ENCODE results near the gene PRR5L.

PRR5L gene

GRCh38 chr11:36407356-36407755 lies 111.3 kb downstream of the PRR5L start:
- no peak overlapping the region for H3K27ac ChIP-seq (ENCODE audit: low read depth, low read length)
- H3K27me3 ChIP-seq (ENCODE audit: control insufficient read depth, insufficient read depth, low read length), result no peaks in the 10 kb centered on the region
- H3K9ac ChIP-seq (ENCODE audit: low read depth, low read length), result no peak overlapping the region
- no peak overlapping the region for H3K4me3 ChIP-seq (ENCODE audit: low read depth, low read length)
- 0 out of 2 replicates have a peak, but pooled peaks cover 5% of the 10 kb centered on the region for H3K4me1 ChIP-seq (ENCODE audit: control insufficient read depth, insufficient read depth, low read length)
- no peaks in the 10 kb centered on the region for H3K9me3 ChIP-seq (ENCODE audit: control insufficient read depth, insufficient read depth, low read length)
- H3K36me3 ChIP-seq (ENCODE audit: control insufficient read depth, insufficient read depth, low read length), result no peaks in the 10 kb centered on the region

GRCh38 chr11:36408498-36409136 lies 112.5 kb downstream of the PRR5L start:
- H3K36me3 ChIP-seq (ENCODE audit: control insufficient read depth, insufficient read depth, low read length), result no peaks in the 10 kb centered on the region
- no peak overlapping the region for H3K27ac ChIP-seq (ENCODE audit: low read depth, low read length)
- 0 out of 2 replicates have a peak, but pooled peaks cover 5% of the 10 kb centered on the region for H3K4me1 ChIP-seq (ENCODE audit: control insufficient read depth, insufficient read depth, low read length)
- no peaks in the 10 kb centered on the region for H3K9me3 ChIP-seq (ENCODE audit: control insufficient read depth, insufficient read depth, low read length)
- no peaks in the 10 kb centered on the region for H3K27me3 ChIP-seq (ENCODE audit: control insufficient read depth, insufficient read depth, low read length)
- H3K9ac ChIP-seq (ENCODE audit: low read depth, low read length), result no peak overlapping the region
- no peak overlapping the region for H3K4me3 ChIP-seq (ENCODE audit: low read depth, low read length)

GRCh38 chr11:36409152-36409816 lies 113.2 kb downstream of the PRR5L start:
- H3K27me3 ChIP-seq (ENCODE audit: control insufficient read depth, insufficient read depth, low read length), result no peaks in the 10 kb centered on the region
- H3K36me3 ChIP-seq (ENCODE audit: control insufficient read depth, insufficient read depth, low read length), result no peaks in the 10 kb centered on the region
- H3K27ac ChIP-seq (ENCODE audit: low read depth, low read length), result no peak overlapping the region
- H3K4me1 ChIP-seq (ENCODE audit: control insufficient read depth, insufficient read depth, low read length), result 0 out of 2 replicates have a peak, but pooled peaks cover 5% of the 10 kb centered on the region
- H3K9me3 ChIP-seq (ENCODE audit: control insufficient read depth, insufficient read depth, low read length), result no peaks in the 10 kb centered on the region
- no peak overlapping the region for H3K9ac ChIP-seq (ENCODE audit: low read depth, low read length)
- no peak overlapping the region for H3K4me3 ChIP-seq (ENCODE audit: low read depth, low read length)

- no peaks in the 10 kb centered on the region for H3K9me3 ChIP-seq (ENCODE audit: control insufficient read depth, insufficient read depth, low read length)
- H3K4me1 ChIP-seq (ENCODE audit: control insufficient read depth, insufficient read depth, low read length), result 0 out of 2 replicates have a peak, but pooled peaks cover 5% of the 10 kb centered on the region
- H3K9ac ChIP-seq (ENCODE audit: low read depth, low read length), result no peak overlapping the region
- H3K4me3 ChIP-seq (ENCODE audit: low read depth, low read length), result no peak overlapping the region
- H3K27me3 ChIP-seq (ENCODE audit: control insufficient read depth, insufficient read depth, low read length), result no peaks in the 10 kb centered on the region
- H3K27ac ChIP-seq (ENCODE audit: low read depth, low read length), result no peak overlapping the region
- H3K36me3 ChIP-seq (ENCODE audit: control insufficient read depth, insufficient read depth, low read length), result no peaks in the 10 kb centered on the region
Observed at GRCh38 chr11:36411202-36411640, 115.1 kb downstream of the PRR5L start.

GRCh38 chr11:36412781-36413383 lies 116.8 kb downstream of the PRR5L start:
- Histone ChIP-seq H3K27ac (ENCODE audit: low read depth, low read length) (no peak overlapping the region), H3K4me1 (ENCODE audit: control insufficient read depth, insufficient read depth, low read length) (0 out of 2 replicates have a peak, but pooled peaks cover 5% of the 10 kb centered on the region), H3K27me3 (ENCODE audit: control insufficient read depth, insufficient read depth, low read length) (no peaks in the 10 kb centered on the region), H3K36me3 (ENCODE audit: control insufficient read depth, insufficient read depth, low read length) (no peaks in the 10 kb centered on the region), H3K9me3 (ENCODE audit: control insufficient read depth, insufficient read depth, low read length) (no peaks in the 10 kb centered on the region), H3K4me3 (ENCODE audit: low read depth, low read length) (no peak overlapping the region), H3K9ac (ENCODE audit: low read depth, low read length) (no peak overlapping the region)

GRCh38 chr11:36417154-36417553 lies 121.1 kb downstream of the PRR5L start:
- no peak overlapping the region for H3K4me3 ChIP-seq (ENCODE audit: low read depth, low read length)
- H3K27me3 ChIP-seq (ENCODE audit: control insufficient read depth, insufficient read depth, low read length), result no peaks in the 10 kb centered on the region
- no peaks in the 10 kb centered on the region for H3K36me3 ChIP-seq (ENCODE audit: control insufficient read depth, insufficient read depth, low read length)
- H3K27ac ChIP-seq (ENCODE audit: low read depth, low read length), result no peak overlapping the region
- H3K9me3 ChIP-seq (ENCODE audit: control insufficient read depth, insufficient read depth, low read length), result no peaks in the 10 kb centered on the region
- 0 out of 2 replicates have a peak, but pooled peaks cover 4% of the 10 kb centered on the region for H3K4me1 ChIP-seq (ENCODE audit: control insufficient read depth, insufficient read depth, low read length)
- H3K9ac ChIP-seq (ENCODE audit: low read depth, low read length), result no peak overlapping the region

- no peaks in the 10 kb centered on the region for H3K9me3 ChIP-seq (ENCODE audit: control insufficient read depth, insufficient read depth, low read length)
- H3K36me3 ChIP-seq (ENCODE audit: control insufficient read depth, insufficient read depth, low read length), result no peaks in the 10 kb centered on the region
- H3K4me3 ChIP-seq (ENCODE audit: low read depth, low read length), result no peak overlapping the region
- no peaks in the 10 kb centered on the region for H3K27me3 ChIP-seq (ENCODE audit: control insufficient read depth, insufficient read depth, low read length)
- no peak overlapping the region for H3K27ac ChIP-seq (ENCODE audit: low read depth, low read length)
- no peak overlapping the region for H3K9ac ChIP-seq (ENCODE audit: low read depth, low read length)
- H3K4me1 ChIP-seq (ENCODE audit: control insufficient read depth, insufficient read depth, low read length), result 0 out of 2 replicates have a peak, but pooled peaks cover 5% of the 10 kb centered on the region
Observed at GRCh38 chr11:36419791-36420424, 123.8 kb downstream of the PRR5L start.

GRCh38 chr11:36421546-36422155 lies 125.6 kb downstream of the PRR5L start:
- H3K27ac ChIP-seq (ENCODE audit: low read depth, low read length), result no peak overlapping the region

GRCh38 chr11:36425561-36426081 lies 129.5 kb downstream of the PRR5L start:
- H3K27ac ChIP-seq (ENCODE audit: low read depth, low read length), result no peak overlapping the region

More at GRCh38 chr11:36421546-36422155, 125.6 kb downstream of the PRR5L start:
- Histone ChIP-seq H3K9ac (ENCODE audit: low read depth, low read length) (no peak overlapping the region), H3K36me3 (ENCODE audit: control insufficient read depth, insufficient read depth, low read length) (no peaks in the 10 kb centered on the region), H3K9me3 (ENCODE audit: control insufficient read depth, insufficient read depth, low read length) (no peaks in the 10 kb centered on the region), H3K4me3 (ENCODE audit: low read depth, low read length) (no peak overlapping the region), H3K4me1 (ENCODE audit: control insufficient read depth, insufficient read depth, low read length) (0 out of 2 replicates have a peak, but pooled peaks cover 5% of the 10 kb centered on the region), H3K27me3 (ENCODE audit: control insufficient read depth, insufficient read depth, low read length) (no peaks in the 10 kb centered on the region)

GRCh38 chr11:36426226-36426848 lies 130.2 kb downstream of the PRR5L start:
- no peaks in the 10 kb centered on the region for H3K36me3 ChIP-seq (ENCODE audit: control insufficient read depth, insufficient read depth, low read length)
- H3K27ac ChIP-seq (ENCODE audit: low read depth, low read length), result no peak overlapping the region
- H3K9ac ChIP-seq (ENCODE audit: low read depth, low read length), result no peak overlapping the region

More at GRCh38 chr11:36425561-36426081, 129.5 kb downstream of the PRR5L start:
- Histone ChIP-seq H3K27me3 (ENCODE audit: control insufficient read depth, insufficient read depth, low read length) (no peaks in the 10 kb centered on the region), H3K9me3 (ENCODE audit: control insufficient read depth, insufficient read depth, low read length) (no peaks in the 10 kb centered on the region), H3K36me3 (ENCODE audit: control insufficient read depth, insufficient read depth, low read length) (no peaks in the 10 kb centered on the region), H3K4me3 (ENCODE audit: low read depth, low read length) (no peak overlapping the region), H3K4me1 (ENCODE audit: control insufficient read depth, insufficient read depth, low read length) (0 out of 2 replicates have a peak, but pooled peaks cover 5% of the 10 kb centered on the region), H3K9ac (ENCODE audit: low read depth, low read length) (no peak overlapping the region)

More at GRCh38 chr11:36426226-36426848, 130.2 kb downstream of the PRR5L start:
- Histone ChIP-seq H3K4me1 (ENCODE audit: control insufficient read depth, insufficient read depth, low read length) (0 out of 2 replicates have a peak, but pooled peaks cover 5% of the 10 kb centered on the region), H3K9me3 (ENCODE audit: control insufficient read depth, insufficient read depth, low read length) (no peaks in the 10 kb centered on the region), H3K27me3 (ENCODE audit: control insufficient read depth, insufficient read depth, low read length) (no peaks in the 10 kb centered on the region), H3K4me3 (ENCODE audit: low read depth, low read length) (no peak overlapping the region)
